ENCODE results near the gene EDN3.
"Not testable (repeated sequence)": the region's sequence is repeated elsewhere in the genome, so short reads cannot be mapped to it uniquely, and the experiment has no call there.

The EDN3 gene

GRCh38 chr20:59336540-59336939 lies 36.1 kb downstream of the EDN3 start:
- DNase-seq, result no peak

- not testable (repeated sequence) for DNase-seq
These were observed 38.0 kb downstream of the EDN3 start for GRCh38 chr20:59338444-59338843.

GRCh38 chr20:59340201-59340885 lies 39.9 kb downstream of the EDN3 start:
- no peak for DNase-seq

GRCh38 chr20:59341285-59342022 lies 41.0 kb downstream of the EDN3 start:
- DNase-seq, result not testable (repeated sequence)

GRCh38 chr20:59342023-59342957 lies 41.9 kb downstream of the EDN3 start:
- no peak for DNase-seq

GRCh38 chr20:59346061-59346460 lies 45.6 kb downstream of the EDN3 start:
- DNase-seq, result no peak

GRCh38 chr20:59349277-59349676 lies 48.9 kb downstream of the EDN3 start:
- DNase-seq, result no peak

GRCh38 chr20:59350330-59351156 lies 50.1 kb downstream of the EDN3 start:
- DNase-seq, result no peak

- DNase-seq, result no peak
These were observed 51.0 kb downstream of the EDN3 start for GRCh38 chr20:59351157-59352040.

- DNase-seq, result no peak
These were observed 52.1 kb downstream of the EDN3 start for GRCh38 chr20:59352541-59352940.

GRCh38 chr20:59352990-59353389 lies 52.6 kb downstream of the EDN3 start:
- no peak for DNase-seq

- DNase-seq, result no peak
These were observed 54.0 kb downstream of the EDN3 start for GRCh38 chr20:59354460-59354859.

GRCh38 chr20:59355242-59355641 lies 54.8 kb downstream of the EDN3 start:
- no peak for DNase-seq

- DNase-seq, result no peak
These were observed 56.3 kb downstream of the EDN3 start for GRCh38 chr20:59356662-59357165.

GRCh38 chr20:59358793-59359192 lies 58.4 kb downstream of the EDN3 start:
- DNase-seq, result not testable (repeated sequence)

GRCh38 chr20:59359906-59360725 lies 59.7 kb downstream of the EDN3 start:
- no peak for DNase-seq

- no peak for DNase-seq
These were observed 60.5 kb downstream of the EDN3 start for GRCh38 chr20:59360934-59361333.

- no peak for DNase-seq
These were observed 61.0 kb downstream of the EDN3 start for GRCh38 chr20:59361411-59361810.

- DNase-seq, result no peak
These were observed 62.7 kb downstream of the EDN3 start for GRCh38 chr20:59363101-59363500.

GRCh38 chr20:59364611-59365010 lies 64.2 kb downstream of the EDN3 start:
- DNase-seq, result no peak
